ENCODE data around the gene EPHA1. TPM values are rescaled to one million over a fixed set of nuclear protein-coding genes. Genes with fewer than 3 reads are reported as not detected.
"Not testable (repeated sequence)": the region's sequence is repeated elsewhere in the genome, so short reads cannot be mapped to it uniquely, and the experiment has no call there.

The EPHA1 gene
- total RNA-seq, 1 donor from 2014 or later, result not detected

- DNase-seq (ENCODE audit: extremely low read depth, low read depth, low spot score), result no peak
Measured at GRCh38 chr7:143406002-143406357, 2.7 kb downstream of the EPHA1 start.

DNA sequence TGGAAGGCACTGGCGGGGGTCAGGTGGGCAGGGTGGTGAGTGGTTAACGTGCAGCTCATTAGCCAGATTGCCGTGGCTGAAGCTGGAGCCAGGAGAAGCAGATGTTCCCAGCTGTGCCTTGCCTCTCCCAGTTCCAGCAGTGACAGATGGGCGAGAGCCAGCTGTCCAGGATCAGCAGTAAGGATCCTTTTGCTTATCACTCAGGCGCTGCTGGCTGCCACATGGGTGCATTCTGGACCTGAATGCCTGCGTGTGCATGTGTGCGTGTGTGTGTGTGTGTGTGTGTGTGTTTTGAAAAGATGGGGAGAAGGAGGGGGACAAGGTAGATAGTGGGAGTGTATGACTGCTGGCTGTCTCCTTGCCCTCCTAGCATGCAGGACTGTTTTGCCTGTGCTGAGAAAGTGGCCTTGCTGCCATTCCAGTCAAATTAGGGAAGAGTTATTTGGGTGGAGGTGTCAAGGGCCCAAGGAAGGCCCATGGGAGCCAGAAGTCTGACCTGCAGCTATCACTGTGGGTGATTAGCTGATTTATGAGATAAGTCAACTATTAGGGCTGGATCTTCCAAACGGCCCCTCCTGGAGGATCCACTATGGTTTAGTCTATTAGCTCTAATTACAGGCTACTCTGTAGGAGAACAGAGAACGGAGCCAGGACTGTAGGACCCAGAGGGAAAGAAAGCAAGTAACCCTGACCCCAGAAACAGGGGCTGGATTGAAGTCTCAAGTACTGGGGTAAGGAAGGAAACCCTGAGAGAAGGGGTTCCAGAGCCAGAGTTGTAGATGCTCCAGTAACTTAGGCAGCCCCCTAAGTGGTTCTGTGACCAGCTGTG, 3.3 kb downstream of the EPHA1 start:
- DNase-seq (ENCODE audit: extremely low read depth, low read depth, low spot score), result no peak

GRCh38 chr7:143402233-143402632, 6.4 kb downstream of the EPHA1 start:
- not testable (repeated sequence) for DNase-seq (ENCODE audit: extremely low read depth, low read depth, low spot score)

DNA sequence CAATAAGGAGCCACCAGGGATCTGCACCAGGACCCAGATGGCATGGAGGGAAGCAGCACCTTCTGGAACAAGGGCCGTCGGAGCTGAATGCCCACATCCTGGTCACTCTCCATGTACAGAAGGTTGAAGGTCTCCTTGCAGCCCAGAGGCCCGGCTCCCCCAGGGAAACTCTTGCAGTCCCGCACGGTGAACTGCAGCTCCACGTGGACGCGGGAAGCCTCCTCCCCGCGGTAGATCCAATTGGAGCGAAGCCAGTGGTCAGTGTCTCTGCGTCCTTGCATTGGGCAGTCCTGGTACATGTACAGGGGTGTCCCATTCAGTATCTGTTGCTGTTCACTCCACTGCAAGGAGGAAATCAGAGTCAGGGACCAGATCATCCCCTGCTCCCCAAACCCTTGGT, 7.4 kb downstream of the EPHA1 start:
- no peak for DNase-seq (ENCODE audit: extremely low read depth, low read depth, low spot score)

GRCh38 chr7:143399642-143400041, 9.0 kb downstream of the EPHA1 start:
- no peak for DNase-seq (ENCODE audit: extremely low read depth, low read depth, low spot score)

DNA sequence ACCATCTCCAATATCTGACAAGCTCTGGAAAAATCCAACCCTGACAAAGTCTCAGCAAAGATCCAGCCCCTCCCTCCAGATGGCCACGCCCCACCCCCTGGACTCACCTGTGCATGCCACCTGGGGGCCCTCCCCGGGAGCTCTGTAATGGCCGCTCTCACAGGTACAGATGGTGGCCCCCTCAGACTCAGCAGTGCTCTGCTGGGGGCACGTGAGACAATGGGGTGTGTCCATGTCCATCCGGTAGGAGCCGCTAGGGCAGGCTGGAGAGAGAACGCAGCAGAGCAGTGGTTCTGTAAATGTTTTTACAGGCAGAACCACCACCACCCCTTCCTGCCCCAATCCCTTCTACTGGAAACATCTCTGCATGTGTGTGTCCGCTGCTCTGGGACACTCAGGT, 9.5 kb downstream of the EPHA1 start:
- no peak for DNase-seq (ENCODE audit: extremely low read depth, low read depth, low spot score)

DNA sequence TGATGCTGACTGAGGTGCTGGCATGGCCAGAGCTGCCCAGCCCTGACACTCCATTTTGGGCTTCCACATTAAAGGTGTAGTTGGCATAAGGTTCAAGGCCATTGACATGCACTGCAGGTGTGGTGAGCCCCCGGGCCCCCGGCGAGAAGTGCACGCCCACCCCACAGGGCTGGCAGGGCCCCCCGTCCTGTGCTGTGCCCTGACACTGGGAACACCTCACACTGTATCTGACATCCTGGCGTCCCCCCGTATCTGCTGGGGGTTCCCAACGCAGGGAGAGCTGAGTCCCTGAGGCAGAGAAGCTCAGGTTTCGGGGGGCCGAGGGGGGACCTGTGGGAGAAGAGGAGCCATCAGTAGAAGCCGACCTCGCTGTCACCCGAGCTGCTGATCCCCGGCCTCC, 10.0 kb downstream of the EPHA1 start:
- DNase-seq (ENCODE audit: extremely low read depth, low read depth, low spot score), result no peak

DNA sequence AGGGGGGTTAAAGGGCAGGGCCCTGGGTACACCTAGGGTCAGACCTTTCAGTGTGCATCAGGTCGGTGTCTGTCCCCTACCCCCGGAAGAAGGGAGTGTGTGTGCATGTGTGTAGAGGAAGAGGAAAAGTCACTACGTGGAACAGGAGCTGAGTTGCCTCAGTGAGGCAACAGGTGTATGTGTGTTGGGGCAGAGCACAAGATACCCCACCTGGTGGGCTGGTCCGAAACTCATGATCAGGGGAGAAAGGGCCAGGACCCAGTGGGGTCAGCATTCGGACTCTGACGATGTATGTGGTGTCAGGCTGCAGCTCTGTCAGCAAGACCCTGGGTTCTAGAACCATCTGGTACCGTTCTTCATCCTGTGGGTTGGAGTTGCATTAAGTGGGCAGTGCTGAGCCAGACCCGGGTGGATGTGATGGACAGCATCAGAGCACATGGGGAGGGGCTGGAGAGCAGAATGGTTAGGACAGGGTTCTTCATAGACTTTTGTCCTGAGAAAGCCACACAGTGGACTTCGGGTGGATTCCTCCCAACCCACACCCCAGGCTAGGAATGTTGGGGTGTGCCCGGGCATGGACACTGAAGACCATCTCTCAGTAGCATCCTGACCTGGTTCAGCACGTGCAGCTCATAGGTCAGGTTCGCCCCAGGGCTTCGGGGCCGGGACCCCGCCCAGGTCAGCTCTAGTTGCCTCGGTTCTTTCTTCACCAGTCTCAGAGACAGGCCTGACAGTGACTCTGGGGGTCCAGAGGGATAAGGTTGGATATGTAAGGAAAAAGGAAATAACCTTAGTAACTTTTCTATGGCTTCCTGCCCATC, 10.7 kb downstream of the EPHA1 start:
- no peak for DNase-seq (ENCODE audit: extremely low read depth, low read depth, low spot score)

DNA sequence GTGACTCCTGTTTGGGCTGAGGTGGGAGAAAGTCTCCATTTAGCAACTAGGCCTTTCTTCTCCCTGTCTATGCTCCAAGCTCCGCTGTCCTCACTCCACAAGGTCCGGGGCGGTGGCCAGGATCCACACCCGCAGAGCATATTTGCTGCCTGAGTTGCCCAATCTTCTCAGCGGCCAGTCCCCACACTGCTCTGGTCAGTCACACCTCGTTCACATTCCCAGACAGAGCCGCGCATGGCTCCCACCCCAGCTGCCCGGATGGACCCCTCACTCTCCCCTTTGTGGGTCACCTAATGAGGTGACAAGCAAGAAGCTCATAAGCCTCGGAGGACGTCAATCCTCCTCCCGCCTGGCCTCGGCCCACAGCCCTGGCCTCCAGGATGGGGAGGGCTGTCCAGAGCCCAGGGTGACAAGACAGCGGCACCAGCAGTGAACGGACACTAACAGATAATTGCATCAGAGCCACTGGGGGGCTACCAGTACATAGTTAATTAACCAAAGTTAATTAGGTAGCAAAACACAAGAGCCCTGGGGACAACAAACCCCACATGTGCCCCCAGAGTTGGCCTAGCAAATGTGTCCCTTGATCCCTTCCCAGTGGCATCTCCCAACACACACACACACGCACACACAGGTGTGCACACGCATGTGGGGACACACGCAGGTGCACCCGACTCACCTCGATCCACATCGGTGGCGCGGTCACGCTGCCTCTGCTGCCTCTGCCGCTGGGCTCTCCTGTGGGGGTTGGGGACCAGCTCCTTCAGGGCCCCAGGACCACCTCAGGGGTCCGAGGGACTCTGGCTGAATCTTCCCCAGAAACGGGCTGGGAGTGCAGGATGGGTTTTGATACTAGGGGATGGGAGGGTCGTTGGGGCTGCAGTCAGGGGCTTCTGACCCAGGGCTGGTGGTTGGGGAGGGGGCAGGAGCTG, 11.8 kb downstream of the EPHA1 start:
- no peak for DNase-seq (ENCODE audit: extremely low read depth, low read depth, low spot score)

GRCh38 chr7:143396182-143396581, 12.5 kb downstream of the EPHA1 start:
- no peak for DNase-seq (ENCODE audit: extremely low read depth, low read depth, low spot score)

- no peak for DNase-seq (ENCODE audit: extremely low read depth, low read depth, low spot score)
Measured at GRCh38 chr7:143395187-143396149, 13.2 kb downstream of the EPHA1 start.

GRCh38 chr7:143394777-143395176, 13.9 kb downstream of the EPHA1 start:
- no peak for DNase-seq (ENCODE audit: extremely low read depth, low read depth, low spot score)

GRCh38 chr7:143394068-143394467, 14.6 kb downstream of the EPHA1 start:
- no peak for DNase-seq (ENCODE audit: extremely low read depth, low read depth, low spot score)

- DNase-seq (ENCODE audit: extremely low read depth, low read depth, low spot score), result no peak
Measured at GRCh38 chr7:143393267-143394041, 15.2 kb downstream of the EPHA1 start.

GRCh38 chr7:143392875-143393266, 15.8 kb downstream of the EPHA1 start:
- DNase-seq (ENCODE audit: extremely low read depth, low read depth, low spot score), result no peak

DNA sequence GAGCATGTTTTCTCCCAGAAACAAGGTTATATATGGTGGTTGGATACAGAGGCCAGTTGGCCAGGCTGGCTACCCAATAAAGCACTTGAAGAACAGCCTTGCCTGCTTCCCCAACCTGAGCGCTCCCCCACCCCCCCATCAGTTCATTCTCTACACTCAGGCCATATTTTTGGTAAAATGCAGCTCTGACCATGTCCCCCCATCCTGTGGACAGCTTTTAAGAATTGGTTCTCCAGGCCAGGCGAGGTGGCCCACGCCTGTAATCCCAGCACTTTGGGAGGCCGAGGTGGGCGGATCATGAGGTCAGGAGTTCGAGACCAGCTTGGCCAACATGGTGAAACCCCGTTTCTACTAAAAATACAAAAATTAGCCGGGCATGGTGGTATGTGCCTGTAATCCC, 16.2 kb downstream of the EPHA1 start:
- not testable (repeated sequence) for DNase-seq (ENCODE audit: extremely low read depth, low read depth, low spot score)

GRCh38 chr7:143391462-143392404, 16.9 kb downstream of the EPHA1 start:
- DNase-seq (ENCODE audit: extremely low read depth, low read depth, low spot score), result no peak

DNA sequence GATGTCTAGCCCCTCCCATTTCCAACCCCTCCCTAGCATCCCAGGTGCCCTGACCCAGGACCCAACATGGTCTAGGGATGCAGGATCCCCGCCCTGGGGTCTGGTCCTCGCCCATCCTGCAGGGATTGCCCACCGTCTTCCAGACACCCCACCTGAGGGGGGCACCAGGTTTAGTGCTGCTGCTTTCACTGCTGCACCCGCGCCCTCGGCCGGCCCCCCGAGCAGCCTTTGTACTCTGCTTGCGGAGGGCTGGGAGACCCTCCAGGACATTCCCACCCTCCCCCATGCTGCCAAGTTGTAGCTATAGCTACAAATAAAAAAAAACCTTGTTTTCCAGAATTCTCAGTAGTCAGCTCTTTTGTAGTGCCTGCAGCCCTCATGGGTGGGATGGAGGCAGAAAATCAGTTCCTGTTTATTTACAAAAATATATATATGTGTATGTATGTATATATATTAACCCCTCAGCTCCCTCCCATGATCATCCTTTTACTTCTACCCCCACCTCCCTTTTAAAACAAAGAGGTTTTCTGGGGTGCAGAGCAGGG, 17.8 kb downstream of the EPHA1 start:
- no peak for DNase-seq (ENCODE audit: extremely low read depth, low read depth, low spot score)

All from glomerular endothelial cell (primary cell).